22Rv1 (cell line): ENCODE results near the gene NAT9.

ENCODE experiments used
- H3K27ac ChIP-seq: fragments of 450-650 bp; 2 replicates; pipeline ENCODE4 v1.5.1; 2017
- ZFX ChIP-seq: fragments of 450-650 bp; IDR thresholded peaks from 2 replicates; pipeline ENCODE4 v1.6.1; 2017; ENCODE audit warnings: antibody characterized with exemption, borderline replicate concordance
- TF ChIP-seq, protein P1 (sequence below): fragments of 450-650 bp; IDR thresholded peaks from 2 replicates; pipeline ENCODE4 v1.5.1; 2017; ENCODE audit warnings: mild to moderate bottlenecking

The NAT9 gene

DNA sequence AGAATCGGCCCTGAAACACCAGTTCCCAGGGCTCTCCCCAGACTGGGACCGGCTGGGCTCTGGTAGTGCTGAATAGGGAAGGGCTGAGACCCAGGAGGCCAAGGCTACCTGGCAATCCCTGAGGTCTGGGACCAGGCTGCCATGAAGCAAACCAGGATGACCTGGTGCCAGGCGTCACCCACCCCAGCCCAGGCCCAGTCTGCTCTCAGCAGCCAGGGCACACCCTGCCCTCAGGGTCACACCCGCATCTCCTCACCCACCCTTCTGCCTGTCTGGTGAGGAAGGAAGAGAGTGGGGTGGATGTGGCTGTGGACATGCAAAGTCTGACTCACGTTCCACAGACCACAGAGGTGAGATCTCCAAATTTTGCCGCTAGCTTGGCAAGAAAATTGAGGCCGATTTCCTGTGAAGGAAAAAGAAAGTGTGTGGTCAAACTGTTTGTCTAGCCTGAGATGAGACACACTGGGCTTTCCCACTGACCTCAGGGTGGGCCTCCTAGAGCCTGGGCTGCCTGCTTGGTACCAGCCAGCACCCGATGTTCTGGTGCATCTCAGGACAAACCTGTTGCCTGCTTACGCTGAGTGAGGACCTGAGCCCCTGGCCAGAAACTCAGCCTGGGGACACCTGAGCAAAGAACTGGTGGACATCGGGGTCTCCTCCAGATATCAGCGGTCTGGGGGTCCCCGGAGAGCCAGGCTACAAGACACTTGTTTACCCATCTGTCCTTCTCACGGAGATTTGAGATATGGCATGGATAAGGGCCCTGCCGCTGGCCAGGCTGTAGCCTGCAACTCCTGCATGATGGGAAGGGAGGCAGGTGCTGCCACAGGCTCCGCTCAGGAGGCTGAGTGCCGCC, 45.4 kb downstream of the NAT9 start:
- TF ChIP-seq, protein P1, sequence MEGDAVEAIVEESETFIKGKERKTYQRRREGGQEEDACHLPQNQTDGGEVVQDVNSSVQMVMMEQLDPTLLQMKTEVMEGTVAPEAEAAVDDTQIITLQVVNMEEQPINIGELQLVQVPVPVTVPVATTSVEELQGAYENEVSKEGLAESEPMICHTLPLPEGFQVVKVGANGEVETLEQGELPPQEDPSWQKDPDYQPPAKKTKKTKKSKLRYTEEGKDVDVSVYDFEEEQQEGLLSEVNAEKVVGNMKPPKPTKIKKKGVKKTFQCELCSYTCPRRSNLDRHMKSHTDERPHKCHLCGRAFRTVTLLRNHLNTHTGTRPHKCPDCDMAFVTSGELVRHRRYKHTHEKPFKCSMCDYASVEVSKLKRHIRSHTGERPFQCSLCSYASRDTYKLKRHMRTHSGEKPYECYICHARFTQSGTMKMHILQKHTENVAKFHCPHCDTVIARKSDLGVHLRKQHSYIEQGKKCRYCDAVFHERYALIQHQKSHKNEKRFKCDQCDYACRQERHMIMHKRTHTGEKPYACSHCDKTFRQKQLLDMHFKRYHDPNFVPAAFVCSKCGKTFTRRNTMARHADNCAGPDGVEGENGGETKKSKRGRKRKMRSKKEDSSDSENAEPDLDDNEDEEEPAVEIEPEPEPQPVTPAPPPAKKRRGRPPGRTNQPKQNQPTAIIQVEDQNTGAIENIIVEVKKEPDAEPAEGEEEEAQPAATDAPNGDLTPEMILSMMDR, result no peak
- no peak for TF ChIP-seq ZFX
- no peak overlapping the region for H3K27ac ChIP-seq

DNA sequence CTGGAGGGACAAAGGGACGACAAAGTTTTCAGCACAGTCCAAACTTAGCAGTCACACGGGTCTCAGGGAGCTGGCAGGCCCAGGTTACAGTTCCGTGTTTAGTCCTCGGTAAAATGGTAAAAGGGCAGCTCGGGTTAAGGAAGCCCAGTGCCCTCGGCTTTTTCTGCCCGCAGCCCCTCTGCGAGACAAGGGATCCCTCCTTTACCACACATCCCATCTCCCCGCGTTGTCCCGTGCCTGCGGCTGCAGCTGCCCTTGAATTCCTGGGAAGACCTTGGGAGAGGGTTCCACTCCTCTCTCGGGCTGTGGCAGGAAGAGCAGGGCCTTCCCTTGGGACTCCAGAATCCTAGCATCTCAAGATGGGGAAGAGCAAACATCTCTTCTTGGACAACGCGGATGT, 46.3 kb downstream of the NAT9 start:
- TF ChIP-seq, protein P1, result no peak
- no peak for TF ChIP-seq ZFX
- H3K27ac ChIP-seq, result no peak overlapping the region

DNA sequence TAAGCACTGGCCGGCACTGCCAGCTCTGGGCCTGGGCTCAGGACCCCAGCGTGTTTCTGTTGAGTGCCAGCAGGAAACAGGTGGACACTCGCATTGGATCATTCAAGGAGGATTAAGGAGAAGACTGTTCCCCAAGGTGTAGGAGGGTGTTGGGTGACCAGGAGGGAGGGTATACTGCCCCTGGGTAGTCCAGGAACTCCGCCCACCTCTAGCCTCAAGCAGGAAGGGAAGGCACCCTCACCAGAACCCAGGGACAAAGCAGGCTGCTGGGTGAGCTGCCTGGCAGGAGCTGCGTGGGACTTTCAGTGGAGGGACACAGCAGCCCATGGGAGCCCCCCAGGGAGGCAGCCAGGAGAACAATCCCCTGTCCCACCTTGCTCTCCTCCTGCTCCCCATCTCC, 46.8 kb downstream of the NAT9 start:
- TF ChIP-seq, protein P1, result no peak
- no peak for TF ChIP-seq ZFX
- no peak overlapping the region for H3K27ac ChIP-seq

DNA sequence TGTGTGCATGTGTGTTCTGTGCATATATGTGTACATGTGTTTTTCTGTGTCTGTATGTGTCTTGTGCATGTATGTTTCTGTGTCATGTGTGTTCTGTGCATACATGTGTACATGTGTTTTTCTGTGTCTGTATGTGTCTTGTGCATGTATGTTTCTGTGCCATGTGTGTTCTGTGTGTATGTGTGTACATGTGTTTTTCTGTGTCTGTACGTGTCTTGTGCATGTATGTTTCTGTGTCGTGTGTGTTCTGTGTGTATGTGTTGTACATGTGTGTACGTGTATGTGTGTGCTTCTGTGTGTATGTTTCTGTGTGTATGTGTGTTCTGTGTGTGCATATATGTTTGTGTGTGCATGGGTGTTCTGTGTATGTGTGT, 47.5 kb downstream of the NAT9 start:
- H3K27ac ChIP-seq, result no peak overlapping the region
- no peak for TF ChIP-seq ZFX
- TF ChIP-seq, protein P1, result no peak

DNA sequence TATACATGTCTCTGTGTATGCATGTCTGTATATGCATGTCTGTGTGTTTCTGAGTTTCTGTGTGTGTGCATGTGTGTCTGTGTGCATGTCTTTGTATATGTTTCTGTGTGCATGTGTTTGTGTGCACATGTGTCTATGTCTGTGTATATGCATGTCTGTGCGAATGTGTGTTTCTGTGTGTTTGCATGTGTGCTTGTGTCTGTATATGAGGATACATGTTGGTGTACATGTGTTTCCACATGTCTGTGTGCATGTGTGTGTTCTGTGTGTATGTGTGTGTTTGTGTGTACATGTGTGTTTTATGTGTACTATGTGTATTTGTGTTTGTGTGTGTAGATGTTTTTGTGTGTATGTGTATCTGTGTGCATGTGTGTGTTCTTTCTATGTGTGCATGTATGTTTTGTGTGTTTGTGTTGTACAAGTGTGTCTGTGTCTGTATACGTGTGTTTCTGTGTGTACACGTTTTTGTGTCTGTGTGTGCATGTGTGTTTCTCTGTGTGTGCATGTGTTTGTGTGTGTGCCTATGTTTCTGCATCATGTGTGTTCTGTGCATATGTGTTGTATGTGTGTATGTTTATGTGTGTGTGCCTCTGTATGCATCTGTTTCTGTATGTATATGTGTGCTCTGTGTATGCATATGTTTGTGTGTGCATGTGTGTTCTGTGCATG, 48.0 kb downstream of the NAT9 start:
- TF ChIP-seq ZFX, result no peak
- TF ChIP-seq, protein P1, result no peak
- H3K27ac ChIP-seq, result no peak overlapping the region

DNA sequence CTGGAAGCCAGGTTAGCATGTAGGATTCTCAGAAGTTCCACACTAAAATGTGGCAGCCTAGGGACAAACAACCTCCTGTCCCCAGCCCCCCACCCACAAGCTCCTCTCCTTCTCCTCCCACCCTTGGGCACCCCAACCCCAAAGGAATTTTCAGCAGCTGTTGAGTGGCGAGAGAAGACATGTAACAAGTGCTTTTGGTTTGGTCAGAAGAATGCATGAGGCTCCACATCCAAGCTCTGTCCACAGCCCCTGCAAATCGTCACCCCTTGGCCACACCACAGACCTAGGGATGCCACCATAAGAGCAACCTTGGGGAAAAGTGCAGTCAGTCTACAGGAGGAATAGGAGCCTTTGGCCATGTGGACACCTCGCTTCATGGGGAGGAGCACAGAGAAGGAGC, 51.0 kb downstream of the NAT9 start:
- no peak for TF ChIP-seq ZFX
- TF ChIP-seq, protein P1, result no peak

DNA sequence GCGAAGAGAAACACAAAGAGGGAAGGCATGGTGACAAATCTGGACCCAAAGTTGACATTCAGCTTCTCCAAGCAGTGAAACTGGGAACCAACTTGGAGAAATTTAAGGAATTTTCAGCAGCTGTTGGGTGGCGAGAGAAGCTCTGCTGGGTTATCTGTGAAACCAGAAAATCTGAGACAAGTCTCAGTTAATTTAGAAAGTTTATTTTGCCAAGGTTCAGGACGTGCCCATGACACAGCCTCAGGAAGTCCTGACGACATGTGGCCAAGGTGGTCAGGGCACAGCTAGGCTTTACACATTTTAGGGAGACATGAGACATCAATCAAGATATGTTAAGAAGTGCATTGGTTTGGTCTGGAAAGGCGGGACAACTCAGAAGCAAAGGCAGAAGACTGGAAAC, 52.3 kb downstream of the NAT9 start:
- TF ChIP-seq ZFX, result no peak
- TF ChIP-seq, protein P1, result no peak
- H3K27ac ChIP-seq, result no peak overlapping the region

More for the DNA sequence above, 51.0 kb downstream of the NAT9 start:
- H3K27ac ChIP-seq, result no peak overlapping the region
